Measurements from ENCODE around the gene IL21R.

GRCh38 chr16:27353853-27354252 lies 48.1 kb upstream of the IL21R start:
- no peak for TF ChIP-seq POLR2A (IDR thresholded peaks at IDR 0.05)
- no peak for TF ChIP-seq CTCF (IDR thresholded peaks at IDR 0.05)

Data from vagina (tissue), 2 donors.